HG02870 (cell line): Measurements from ENCODE around the gene ADSS1.

Source experiments
- ATAC-seq: cut with Tn5 transposase; IDR thresholded peaks from one replicate; pipeline ENCODE4 v1.9.1; 2021; ENCODE audit warnings: mild to moderate bottlenecking, moderate library complexity; ENCODE audit not compliant: unreplicated experiment

Gene ADSS1

GRCh38 chr14:104766256-104766862 is 42.3 kb downstream of the ADSS1 start:
- no peak for ATAC-seq

GRCh38 chr14:104766863-104767633 is 43.0 kb downstream of the ADSS1 start:
- ATAC-seq, result no peak

- no peak for ATAC-seq
Observed at GRCh38 chr14:104767634-104767918, 43.5 kb downstream of the ADSS1 start.

DNA sequence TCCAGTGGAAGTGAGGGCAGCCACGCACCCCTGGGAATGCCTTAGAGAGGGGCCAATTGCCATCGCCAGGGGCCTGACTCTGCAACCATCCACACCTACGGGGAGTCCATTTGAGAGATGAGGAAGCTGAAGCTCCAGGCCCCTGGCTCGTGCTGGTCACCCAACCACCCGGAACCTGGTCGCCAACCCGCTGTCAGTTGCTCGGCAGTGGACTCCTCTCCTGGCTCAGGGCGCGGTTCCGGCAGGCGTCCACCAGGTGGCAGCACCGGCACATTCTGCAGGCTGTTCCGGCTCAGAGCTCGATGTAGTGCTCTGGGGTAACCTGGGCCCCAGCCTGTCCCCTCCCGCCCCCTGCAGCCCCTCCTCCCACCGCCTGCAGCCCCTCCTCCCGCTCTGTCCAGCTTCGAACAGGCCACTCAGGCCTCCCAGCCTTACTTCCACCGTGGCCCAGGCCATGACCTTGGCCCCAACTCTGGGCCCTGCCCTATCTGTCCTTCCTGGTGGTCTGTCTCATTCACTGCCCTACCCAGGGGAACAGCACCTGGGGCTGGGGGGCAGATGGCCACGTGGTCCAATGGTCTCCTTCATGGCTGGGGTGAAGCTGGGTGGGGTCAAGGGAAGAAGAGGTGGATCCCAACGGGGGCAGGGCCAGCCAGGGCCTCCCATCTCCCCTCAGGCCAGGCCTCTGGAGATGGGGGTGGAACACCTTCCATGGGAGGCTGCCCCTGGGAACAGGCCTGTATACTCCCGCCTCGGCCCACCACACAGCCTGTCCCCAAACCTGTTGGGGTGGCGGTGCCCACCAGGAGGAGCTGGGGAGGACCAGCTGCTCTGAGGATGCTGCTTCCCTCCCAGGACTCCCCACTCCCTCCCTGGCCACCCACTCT is 44.7 kb downstream of the ADSS1 start:
- ATAC-seq, result no peak

DNA sequence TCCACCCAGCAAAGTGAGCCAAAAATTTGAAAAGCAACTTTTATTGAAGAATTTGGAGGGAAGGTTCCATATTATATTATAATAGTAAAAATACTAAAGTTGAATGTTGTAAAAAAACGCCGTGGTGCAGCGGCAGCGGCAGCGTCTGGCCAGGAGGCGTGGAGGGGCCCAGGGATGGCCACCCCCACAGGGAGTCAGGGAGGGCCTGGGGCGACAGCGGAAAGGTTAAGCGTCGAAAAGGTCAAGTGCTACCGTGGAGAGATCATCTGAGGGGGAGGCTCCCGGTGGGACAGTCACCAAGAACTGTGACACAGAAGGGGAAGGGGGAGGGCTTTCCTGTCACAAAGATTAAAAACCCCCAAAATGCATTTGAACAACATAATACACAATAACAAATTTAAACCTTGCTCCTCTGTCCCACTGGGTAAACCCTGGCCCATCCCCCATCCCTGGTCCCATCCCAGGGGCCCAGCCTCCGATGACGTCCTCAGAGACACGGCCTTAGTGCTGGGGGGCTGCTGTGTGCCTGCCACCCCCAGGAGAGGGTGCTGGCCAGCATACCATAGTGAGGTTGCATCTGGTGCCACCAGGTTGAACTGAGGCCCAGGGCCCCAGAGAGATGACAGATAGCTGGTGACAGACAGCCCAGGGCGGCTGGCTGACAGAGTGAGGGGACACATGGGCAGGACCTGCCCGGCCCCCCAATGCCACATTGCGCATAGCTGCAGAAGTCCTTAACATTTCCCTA is 45.5 kb downstream of the ADSS1 start:
- ATAC-seq, result no peak

DNA sequence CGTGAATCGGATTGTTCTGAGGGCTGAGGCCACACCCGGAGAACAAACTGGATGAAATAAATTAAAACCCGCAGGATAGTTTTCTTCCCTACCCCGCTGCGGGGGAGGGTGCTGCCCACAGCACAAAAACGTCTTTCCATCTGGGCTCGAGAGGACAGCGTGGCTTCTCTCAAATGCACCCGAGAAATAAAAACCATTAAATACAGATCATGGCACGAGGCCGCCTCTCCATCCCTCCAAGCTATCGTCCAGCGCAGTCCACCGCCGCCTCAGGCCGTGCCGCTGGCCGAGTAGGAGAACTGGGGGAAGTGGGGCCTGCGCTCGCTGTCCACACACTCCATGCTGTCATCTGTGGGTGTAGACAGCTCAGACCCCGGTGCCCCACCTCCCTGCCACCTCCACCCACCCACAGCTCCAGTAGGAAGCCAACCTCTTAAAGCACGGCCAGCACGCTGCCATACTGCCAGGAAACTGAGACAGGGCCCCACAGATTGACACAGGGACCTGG is 46.1 kb downstream of the ADSS1 start:
- no peak for ATAC-seq

- no peak for ATAC-seq
Observed at GRCh38 chr14:104770851-104771272, 46.8 kb downstream of the ADSS1 start.

DNA sequence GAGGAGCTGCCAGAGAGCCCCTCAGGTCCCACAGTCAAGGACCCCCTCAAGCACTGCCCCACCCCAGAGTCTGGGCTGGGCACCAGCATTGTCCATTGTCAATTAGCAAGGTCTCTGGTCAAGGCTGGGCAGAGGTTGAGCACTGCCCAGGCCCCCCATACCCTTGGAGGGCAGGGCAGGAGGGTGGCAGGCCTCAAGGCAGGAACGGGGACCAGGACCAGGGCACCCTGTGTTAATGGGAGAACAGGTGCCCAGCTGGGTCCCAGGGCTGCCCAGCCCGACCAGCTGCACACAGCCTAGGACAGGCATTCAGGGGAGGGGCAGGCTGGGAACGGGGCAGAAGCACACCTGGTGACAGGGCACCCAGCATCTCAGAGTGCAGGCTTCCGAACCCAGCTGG is 47.3 kb downstream of the ADSS1 start:
- ATAC-seq, result no peak

- ATAC-seq, result no peak
Observed at GRCh38 chr14:104771918-104772706, 48.1 kb downstream of the ADSS1 start.

GRCh38 chr14:104772707-104773504 is 48.9 kb downstream of the ADSS1 start:
- ATAC-seq, result no peak

GRCh38 chr14:104773505-104774452 is 49.8 kb downstream of the ADSS1 start:
- ATAC-seq, result no peak

DNA sequence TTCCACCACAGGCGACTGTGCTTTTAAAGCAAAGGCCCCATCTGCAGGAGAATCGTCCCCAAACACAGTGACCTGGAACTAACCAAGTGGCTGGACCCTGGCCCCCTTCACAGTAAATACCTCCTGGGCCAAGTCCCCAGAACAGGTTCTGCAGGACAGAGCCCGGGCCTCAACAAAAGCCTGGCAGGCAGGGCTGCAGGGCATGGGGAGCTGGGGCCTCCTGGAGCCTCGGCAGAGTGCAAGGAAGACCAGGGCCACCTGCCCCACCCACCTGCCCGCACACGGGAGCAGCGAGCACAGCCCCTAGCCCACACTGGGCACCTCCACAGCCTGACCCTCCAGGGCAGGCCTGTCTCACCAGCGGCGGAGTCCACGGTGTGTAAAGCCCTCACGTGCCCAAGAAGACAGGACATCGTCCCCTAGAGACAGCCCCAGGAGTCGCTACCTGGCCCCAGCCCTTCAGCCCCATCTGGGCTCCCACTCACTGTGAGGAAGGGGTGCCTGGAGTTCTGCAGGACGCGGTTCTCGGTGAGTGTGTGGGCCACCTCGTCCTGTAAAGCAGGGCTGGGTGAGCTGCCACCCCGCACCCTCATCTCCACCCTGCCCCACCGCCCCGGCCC is 50.5 kb downstream of the ADSS1 start:
- ATAC-seq, result no peak

- ATAC-seq, result no peak
Observed at GRCh38 chr14:104775073-104775489, 51.1 kb downstream of the ADSS1 start.

- ATAC-seq, result no peak
Observed at GRCh38 chr14:104776481-104776880, 52.5 kb downstream of the ADSS1 start.

GRCh38 chr14:104776961-104777807 is 53.2 kb downstream of the ADSS1 start:
- no peak for ATAC-seq

- ATAC-seq, result no peak
Observed at GRCh38 chr14:104777808-104778249, 53.8 kb downstream of the ADSS1 start.
